GM18870 (cell line): ENCODE data around the gene OSBPL8.

Experiments
- ATAC-seq: cut with Tn5 transposase; IDR thresholded peaks from one replicate; pipeline ENCODE4 v1.9.1; 2021; ENCODE audit warnings: moderate library complexity; ENCODE audit not compliant: unreplicated experiment

Gene OSBPL8

DNA sequence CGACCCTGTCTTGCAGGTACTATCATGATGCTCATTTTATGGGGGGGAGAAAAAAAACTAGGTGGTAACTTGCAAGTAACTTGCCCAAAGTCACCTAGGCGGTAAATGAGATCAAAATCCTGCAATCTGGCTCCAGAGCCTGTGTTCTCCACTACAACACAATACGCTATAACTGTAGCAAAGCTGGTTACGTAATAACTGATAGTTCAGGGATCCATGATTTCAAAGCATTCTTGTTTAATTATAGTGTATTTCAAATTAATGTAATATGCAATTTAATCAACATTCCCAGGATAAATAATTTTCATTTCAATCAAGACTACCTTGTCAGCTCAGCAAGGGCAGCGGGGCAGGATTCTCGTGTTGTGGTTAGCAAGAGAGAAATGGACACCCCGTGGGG is 243.1 kb downstream of the OSBPL8 start:
- no peak for ATAC-seq

DNA sequence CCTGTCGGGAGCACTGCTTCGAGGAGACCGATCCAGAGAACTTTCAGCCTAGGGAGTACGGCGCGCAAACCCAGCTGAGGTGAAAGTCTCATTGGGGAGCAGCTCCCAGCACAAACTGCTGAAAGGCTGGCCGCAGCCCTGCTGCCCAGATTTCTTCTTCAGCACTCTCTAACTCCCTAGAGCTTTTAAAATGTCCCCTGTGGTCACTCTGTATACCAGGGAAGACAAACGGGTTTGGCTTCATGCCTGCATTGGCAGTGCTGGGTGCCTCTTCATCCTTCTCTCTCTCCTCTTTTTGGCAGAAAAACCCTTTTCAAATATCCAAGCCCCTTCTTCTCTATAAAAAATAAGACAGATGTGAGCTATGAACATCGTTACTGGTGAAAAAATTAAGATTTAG is 246.3 kb downstream of the OSBPL8 start:
- no peak for ATAC-seq

DNA sequence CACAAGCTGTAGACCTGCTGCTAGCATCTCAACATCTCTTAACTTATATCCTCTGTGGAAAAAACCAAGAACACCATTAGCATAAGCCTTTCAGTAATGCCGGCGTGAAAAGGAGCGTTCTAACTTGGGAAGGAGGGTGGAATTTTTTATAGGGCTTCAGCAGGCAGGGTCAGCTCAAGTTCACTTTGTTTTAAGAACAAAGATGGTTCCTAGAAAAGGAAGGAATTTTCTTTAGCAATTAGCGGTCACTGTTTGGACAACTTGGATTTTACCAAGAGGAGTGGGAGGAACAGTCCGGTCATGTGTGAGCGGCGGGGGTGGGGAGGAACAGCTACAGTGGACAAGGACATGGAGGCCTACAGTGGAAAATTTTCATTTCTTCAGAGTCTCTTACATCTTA is 247.3 kb downstream of the OSBPL8 start:
- ATAC-seq = no peak

DNA sequence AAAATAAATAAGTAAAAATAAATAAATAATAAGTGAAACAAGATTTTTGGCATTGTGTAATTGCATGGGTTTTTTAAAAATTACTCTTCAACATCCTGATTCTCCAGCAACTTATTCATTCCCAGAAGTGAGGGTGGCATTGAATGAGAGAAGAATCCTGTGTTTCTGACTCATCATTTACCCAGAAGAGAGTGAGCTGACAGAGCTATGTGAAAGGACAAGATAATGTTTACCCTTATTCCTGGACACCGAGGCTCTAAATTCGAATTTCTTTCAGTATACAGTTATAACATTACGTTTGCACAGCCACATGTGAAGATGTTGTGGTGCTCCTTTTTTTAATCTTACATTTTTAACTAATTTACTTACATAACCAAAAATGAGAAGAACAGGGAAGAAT is 247.8 kb downstream of the OSBPL8 start:
- no peak for ATAC-seq

DNA sequence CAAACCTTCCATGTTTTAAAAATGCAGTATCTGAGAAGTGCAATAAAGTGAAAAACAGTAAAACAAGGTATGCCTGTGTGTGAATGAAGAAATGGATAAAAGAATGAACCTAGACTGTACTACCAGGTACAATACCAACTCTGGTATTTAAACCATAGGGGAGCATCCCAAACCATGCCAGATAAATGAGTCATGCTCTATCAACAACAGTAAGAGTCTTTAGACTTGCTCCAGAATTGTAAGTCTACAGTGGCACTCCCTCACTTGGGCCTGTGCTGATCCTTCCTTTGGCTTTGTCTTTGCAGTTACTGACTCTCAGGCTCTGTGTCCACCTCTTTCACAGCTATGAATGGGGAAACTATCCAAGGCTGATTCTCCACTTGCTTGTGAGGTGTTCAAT is 249.5 kb downstream of the OSBPL8 start:
- ATAC-seq = no peak

DNA sequence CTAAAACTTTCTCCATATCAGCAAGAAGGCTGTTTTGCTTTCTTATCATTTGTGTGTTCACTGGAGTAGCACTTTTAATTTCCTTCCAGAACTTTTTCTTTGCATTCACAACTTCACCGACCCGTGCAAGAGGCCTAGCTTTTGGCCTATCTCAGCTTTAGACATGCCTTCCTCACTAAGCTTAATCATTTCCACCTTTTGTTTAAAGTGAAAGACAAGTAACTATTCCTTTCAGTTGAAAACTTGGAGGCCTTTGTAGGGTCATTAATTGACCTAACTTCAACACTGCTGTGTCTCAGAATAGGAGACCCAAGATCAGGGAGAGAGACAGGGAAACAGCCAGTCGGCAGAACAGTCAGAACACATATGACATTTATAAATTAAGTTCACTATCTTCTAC is 250.7 kb downstream of the OSBPL8 start:
- no peak for ATAC-seq

DNA sequence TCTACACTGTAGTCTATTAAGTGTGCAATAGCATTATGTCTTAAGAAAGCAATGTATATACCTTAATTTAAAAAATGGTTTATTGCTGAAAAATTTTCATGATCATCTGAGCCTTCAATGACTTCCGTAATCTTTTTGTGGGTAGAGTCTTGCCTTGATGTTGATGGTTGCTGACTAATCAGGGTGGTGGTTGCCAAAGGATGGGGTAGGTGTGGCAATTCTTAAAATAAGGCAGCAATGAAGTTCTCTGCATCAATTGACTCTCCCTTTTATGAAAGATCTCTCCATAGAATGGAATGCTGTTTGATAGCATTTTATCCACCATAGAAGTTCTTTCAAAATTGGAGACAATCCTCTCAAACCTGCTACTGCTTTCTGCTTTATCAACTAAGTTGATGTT is 252.5 kb downstream of the OSBPL8 start:
- ATAC-seq = no peak

DNA sequence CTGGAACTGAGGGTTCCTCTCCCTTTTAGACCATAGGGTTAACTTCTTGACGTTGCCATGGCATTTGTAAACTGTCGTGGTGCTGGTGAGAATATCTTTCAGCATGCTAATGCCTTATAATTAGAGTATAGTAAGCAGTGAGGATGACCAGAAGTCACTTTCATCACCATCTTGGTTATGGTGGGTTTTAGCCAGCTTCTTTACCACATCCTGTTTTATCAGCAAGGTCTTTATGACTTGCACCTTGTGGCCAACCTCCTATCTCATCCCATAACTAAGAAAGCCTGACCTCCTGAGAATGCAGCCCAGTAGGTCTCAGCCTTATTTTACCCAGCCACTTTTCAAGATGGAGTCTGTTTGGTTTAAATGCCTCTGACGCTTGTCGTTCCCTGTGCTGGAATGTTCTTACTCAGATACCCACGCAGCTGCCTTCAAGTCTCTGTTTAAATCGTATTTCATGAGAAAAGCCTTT is 255.5 kb downstream of the OSBPL8 start:
- no peak for ATAC-seq

DNA sequence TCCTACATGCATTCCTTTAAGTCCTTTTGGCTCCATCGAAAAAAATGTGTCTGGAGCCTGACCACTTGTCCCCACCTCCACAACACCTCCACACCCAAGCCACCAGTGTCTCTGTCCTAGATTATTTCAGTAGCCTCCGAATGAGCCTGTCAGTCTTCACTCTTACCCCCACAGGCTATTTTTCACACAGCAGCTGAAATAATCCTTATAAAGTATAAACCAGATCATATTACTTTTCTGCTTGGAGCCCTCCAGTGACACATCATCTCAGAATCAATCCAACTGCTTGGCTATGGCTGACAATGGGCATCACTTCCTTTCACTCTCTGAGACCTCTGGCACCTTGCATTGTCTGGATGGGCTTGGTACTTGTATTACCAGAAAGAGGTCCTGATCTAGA is 256.2 kb downstream of the OSBPL8 start:
- ATAC-seq = no peak
